Measurements from ENCODE around the gene SEMA6D.

The SEMA6D gene

DNA sequence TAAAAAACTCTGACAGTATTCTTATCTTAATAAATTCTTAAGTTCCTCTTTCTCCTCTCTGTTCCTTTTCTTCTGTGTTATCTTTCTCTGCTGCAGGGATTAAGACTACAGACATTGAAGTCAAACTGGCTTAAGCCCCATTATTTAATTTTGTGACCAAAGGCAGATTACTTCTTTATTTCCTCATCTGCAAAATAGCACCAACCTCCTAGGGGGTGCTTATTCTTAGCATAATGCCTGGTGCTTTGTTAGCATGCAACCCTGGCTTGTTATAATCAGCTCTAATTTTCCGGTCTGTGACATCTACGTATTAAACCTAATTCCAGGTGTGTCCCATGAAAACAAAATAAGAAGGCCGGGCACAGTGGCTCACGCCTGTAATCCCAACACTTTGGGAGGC is 23.8 kb downstream of the SEMA6D start:
- DNase-seq (ENCODE audit: insufficient read length, low spot score) (no peak), FAIRE-seq (no peak)
- TF ChIP-seq TAF1 (IDR thresholded peaks at IDR 0.05; ENCODE audit: low read depth, low read length) = no peak
- TF ChIP-seq POLR2A (IDR thresholded peaks at IDR 0.05; ENCODE audit: low read depth, low read length) = no peak
- TF ChIP-seq PAX5 (IDR thresholded peaks at IDR 0.05; ENCODE audit: insufficient read depth, low read length, severe bottlenecking) = no peak
- no peak for TF ChIP-seq POLR2AphosphoS5 (IDR thresholded peaks at IDR 0.05; ENCODE audit: low read depth, low read length)
- TF ChIP-seq POU2F2 (IDR thresholded peaks at IDR 0.05; ENCODE audit: low read depth, low read length) = no peak
- TF ChIP-seq SPI1 (IDR thresholded peaks at IDR 0.05; ENCODE audit: low read depth, low read length) = no peak

DNA sequence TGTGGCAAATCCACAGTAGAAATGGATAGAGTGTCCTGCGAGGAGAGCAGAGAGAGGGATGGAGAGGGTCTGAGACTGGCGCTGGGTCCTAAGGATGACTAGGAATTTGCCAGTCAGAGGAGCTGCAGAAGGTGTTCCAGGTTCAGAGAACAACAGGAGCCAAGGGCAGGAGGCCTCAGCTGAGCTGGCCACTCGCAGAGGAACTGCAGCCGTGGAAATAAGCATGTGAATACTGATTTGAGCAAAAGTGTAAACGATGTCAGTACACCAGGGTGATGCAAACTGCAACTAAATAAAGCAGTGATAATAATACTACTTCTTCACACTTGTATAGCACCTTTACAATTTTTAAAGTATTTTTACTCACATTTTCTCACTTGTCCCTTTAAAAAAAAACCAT is 24.6 kb downstream of the SEMA6D start:
- TF ChIP-seq POLR2AphosphoS5 (IDR thresholded peaks at IDR 0.05; ENCODE audit: low read depth, low read length) (no peak), POLR2A (IDR thresholded peaks at IDR 0.05; ENCODE audit: low read depth, low read length) (no peak), PAX5 (IDR thresholded peaks at IDR 0.05; ENCODE audit: insufficient read depth, low read length, severe bottlenecking) (no peak), SPI1 (IDR thresholded peaks at IDR 0.05; ENCODE audit: low read depth, low read length) (no peak), POU2F2 (IDR thresholded peaks at IDR 0.05; ENCODE audit: low read depth, low read length) (no peak), TAF1 (IDR thresholded peaks at IDR 0.05; ENCODE audit: low read depth, low read length) (no peak)
- no peak for DNase-seq (ENCODE audit: insufficient read length, low spot score)
- no peak for FAIRE-seq

DNA sequence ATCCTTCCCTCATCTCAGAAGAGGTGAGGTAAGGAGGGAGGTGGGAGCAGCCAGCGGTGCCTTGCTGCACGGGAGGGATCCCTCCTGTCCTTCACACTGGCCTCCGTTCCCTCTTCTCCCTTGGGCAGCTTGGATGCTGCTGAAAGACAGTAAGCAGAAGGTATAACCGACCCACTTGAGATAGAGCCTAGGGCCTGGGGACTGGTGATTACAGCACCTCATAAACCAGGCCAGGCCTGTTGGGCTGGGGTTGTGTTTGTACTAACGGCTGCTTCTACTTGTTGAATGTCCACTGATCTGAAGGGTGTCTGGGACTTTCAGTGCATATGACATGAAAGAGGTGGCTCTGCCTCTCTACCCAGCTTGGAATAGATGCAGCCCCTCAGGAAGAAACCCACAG is 25.0 kb downstream of the SEMA6D start:
- no peak for TF ChIP-seq SPI1 (IDR thresholded peaks at IDR 0.05; ENCODE audit: low read depth, low read length)
- no peak for TF ChIP-seq TAF1 (IDR thresholded peaks at IDR 0.05; ENCODE audit: low read depth, low read length)
- TF ChIP-seq PAX5 (IDR thresholded peaks at IDR 0.05; ENCODE audit: insufficient read depth, low read length, severe bottlenecking) = no peak
- TF ChIP-seq POU2F2 (IDR thresholded peaks at IDR 0.05; ENCODE audit: low read depth, low read length) = no peak
- no peak for TF ChIP-seq POLR2AphosphoS5 (IDR thresholded peaks at IDR 0.05; ENCODE audit: low read depth, low read length)
- TF ChIP-seq POLR2A (IDR thresholded peaks at IDR 0.05; ENCODE audit: low read depth, low read length) = no peak
- FAIRE-seq = no peak
- no peak for DNase-seq (ENCODE audit: insufficient read length, low spot score)

DNA sequence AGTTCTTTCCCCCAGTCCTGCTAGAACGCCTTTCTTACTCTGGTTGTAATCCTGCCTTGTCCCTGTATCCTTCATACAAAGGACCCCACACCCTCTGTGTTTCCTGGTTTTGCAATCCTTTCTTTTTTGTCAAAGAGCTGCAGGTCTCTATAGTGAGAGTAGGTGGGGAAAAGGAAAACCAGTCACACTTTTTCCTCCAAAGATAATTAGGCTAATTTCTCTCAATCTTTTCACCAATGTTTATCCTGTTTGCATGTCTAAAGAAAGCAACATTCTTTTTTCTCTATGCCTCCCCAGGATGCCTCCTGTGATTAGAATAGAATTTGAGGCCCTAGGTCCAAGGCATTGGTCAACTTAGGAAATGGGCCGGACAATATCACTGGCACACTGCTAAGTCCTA is 25.4 kb downstream of the SEMA6D start:
- DNase-seq (ENCODE audit: insufficient read length, low spot score) = no peak
- FAIRE-seq = no peak
- TF ChIP-seq TAF1 (IDR thresholded peaks at IDR 0.05; ENCODE audit: low read depth, low read length) (no peak), POU2F2 (IDR thresholded peaks at IDR 0.05; ENCODE audit: low read depth, low read length) (no peak), PAX5 (IDR thresholded peaks at IDR 0.05; ENCODE audit: insufficient read depth, low read length, severe bottlenecking) (no peak), POLR2AphosphoS5 (IDR thresholded peaks at IDR 0.05; ENCODE audit: low read depth, low read length) (no peak), SPI1 (IDR thresholded peaks at IDR 0.05; ENCODE audit: low read depth, low read length) (no peak), POLR2A (IDR thresholded peaks at IDR 0.05; ENCODE audit: low read depth, low read length) (no peak)

DNA sequence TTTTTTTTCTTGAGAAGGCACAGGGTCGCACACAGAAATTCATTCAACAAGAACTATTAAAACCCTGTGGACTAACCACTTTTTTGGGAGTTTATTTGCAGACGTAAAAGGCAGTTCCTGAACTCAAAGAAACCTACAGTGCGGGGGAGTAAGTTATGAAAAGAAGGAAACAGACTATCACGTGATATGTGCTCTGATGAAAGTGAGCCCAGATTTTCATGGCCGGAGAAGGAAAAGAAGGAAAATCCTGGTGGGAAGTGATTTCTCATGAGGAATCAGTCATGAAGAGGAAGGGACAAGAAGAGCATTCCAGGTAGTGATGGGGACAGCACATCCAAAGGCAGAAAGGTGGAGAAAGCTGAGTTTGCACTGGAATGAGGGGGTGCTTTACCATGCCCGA is 26.1 kb downstream of the SEMA6D start:
- TF ChIP-seq POLR2A (IDR thresholded peaks at IDR 0.05; ENCODE audit: low read depth, low read length) = no peak
- TF ChIP-seq PAX5 (IDR thresholded peaks at IDR 0.05; ENCODE audit: insufficient read depth, low read length, severe bottlenecking) = no peak
- no peak for TF ChIP-seq POLR2AphosphoS5 (IDR thresholded peaks at IDR 0.05; ENCODE audit: low read depth, low read length)
- no peak for TF ChIP-seq SPI1 (IDR thresholded peaks at IDR 0.05; ENCODE audit: low read depth, low read length)
- no peak for TF ChIP-seq TAF1 (IDR thresholded peaks at IDR 0.05; ENCODE audit: low read depth, low read length)
- TF ChIP-seq POU2F2 (IDR thresholded peaks at IDR 0.05; ENCODE audit: low read depth, low read length) = no peak
- no peak for FAIRE-seq
- DNase-seq (ENCODE audit: insufficient read length, low spot score) = no peak

DNA sequence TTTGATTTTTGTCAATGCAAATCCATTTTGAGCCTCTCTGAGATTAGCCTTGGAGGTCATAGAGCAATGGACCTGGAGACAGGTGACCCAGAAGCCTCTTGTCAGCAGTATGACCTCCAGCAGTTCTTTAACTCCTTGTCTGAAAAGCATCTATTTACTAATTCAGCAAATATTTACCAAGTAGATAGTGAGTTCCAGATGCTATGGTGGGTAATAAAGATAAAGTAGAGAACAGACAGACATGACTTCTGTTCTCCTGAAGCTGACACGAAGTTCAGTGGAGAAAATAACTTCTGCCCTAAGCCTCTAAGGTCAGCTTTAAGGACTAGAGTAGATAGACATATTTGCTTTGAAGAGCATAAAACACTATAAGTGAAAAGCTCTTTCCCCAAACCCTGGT is 26.6 kb downstream of the SEMA6D start:
- FAIRE-seq = no peak
- no peak for TF ChIP-seq POU2F2 (IDR thresholded peaks at IDR 0.05; ENCODE audit: low read depth, low read length)
- TF ChIP-seq POLR2AphosphoS5 (IDR thresholded peaks at IDR 0.05; ENCODE audit: low read depth, low read length) = no peak
- TF ChIP-seq TAF1 (IDR thresholded peaks at IDR 0.05; ENCODE audit: low read depth, low read length) = no peak
- TF ChIP-seq SPI1 (IDR thresholded peaks at IDR 0.05; ENCODE audit: low read depth, low read length) = no peak
- TF ChIP-seq PAX5 (IDR thresholded peaks at IDR 0.05; ENCODE audit: insufficient read depth, low read length, severe bottlenecking) = no peak
- no peak for TF ChIP-seq POLR2A (IDR thresholded peaks at IDR 0.05; ENCODE audit: low read depth, low read length)
- DNase-seq (ENCODE audit: insufficient read length, low spot score) = no peak

DNA sequence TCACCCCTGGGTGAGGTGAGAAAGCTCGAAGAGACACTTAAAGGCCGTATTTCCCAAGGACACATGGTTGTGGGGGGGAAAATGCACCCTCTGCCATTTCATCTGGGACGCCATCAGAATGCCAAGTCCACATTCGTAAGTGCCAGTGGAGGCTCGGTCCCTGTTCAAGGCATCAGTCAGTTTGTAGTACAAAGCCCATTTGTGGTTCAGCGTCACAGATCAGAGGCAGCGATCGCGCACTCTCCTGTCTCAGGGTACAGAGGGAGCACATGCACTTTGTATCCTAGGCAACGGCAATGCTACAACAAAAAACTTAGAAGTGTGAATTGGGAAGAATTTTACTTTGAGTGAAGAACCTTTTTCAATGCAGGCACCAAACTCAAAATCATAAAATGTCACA is 27.2 kb downstream of the SEMA6D start:
- no peak for TF ChIP-seq POLR2AphosphoS5 (IDR thresholded peaks at IDR 0.05; ENCODE audit: low read depth, low read length)
- no peak for TF ChIP-seq PAX5 (IDR thresholded peaks at IDR 0.05; ENCODE audit: insufficient read depth, low read length, severe bottlenecking)
- no peak for TF ChIP-seq POU2F2 (IDR thresholded peaks at IDR 0.05; ENCODE audit: low read depth, low read length)
- no peak for TF ChIP-seq SPI1 (IDR thresholded peaks at IDR 0.05; ENCODE audit: low read depth, low read length)
- TF ChIP-seq POLR2A (IDR thresholded peaks at IDR 0.05; ENCODE audit: low read depth, low read length) = no peak
- no peak for TF ChIP-seq TAF1 (IDR thresholded peaks at IDR 0.05; ENCODE audit: low read depth, low read length)
- no peak for DNase-seq (ENCODE audit: insufficient read length, low spot score)
- FAIRE-seq = no peak

DNA sequence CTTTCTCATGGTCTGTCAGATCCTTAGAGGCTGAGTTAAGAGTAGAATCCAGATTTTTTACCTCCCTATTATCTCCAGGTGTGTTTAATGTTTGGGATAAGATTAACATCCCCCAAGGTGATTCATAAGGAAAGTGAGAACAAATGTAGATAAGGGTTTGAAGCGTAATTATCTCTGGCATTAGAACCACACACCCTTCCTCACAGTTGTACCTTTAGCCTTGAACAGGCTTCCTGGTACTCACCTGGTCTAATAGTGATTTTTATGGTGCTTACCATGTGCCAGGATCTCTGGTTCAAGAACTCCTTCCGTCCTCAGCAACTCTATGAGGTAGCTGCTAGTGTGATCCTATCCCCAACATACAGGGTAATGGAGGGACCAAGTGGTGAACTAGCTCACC is 27.7 kb downstream of the SEMA6D start:
- DNase-seq (ENCODE audit: insufficient read length, low spot score) (no peak), FAIRE-seq (no peak)
- TF ChIP-seq SPI1 (IDR thresholded peaks at IDR 0.05; ENCODE audit: low read depth, low read length) = no peak
- TF ChIP-seq POU2F2 (IDR thresholded peaks at IDR 0.05; ENCODE audit: low read depth, low read length) = no peak
- TF ChIP-seq TAF1 (IDR thresholded peaks at IDR 0.05; ENCODE audit: low read depth, low read length) = no peak
- no peak for TF ChIP-seq PAX5 (IDR thresholded peaks at IDR 0.05; ENCODE audit: insufficient read depth, low read length, severe bottlenecking)
- no peak for TF ChIP-seq POLR2A (IDR thresholded peaks at IDR 0.05; ENCODE audit: low read depth, low read length)
- no peak for TF ChIP-seq POLR2AphosphoS5 (IDR thresholded peaks at IDR 0.05; ENCODE audit: low read depth, low read length)

DNA sequence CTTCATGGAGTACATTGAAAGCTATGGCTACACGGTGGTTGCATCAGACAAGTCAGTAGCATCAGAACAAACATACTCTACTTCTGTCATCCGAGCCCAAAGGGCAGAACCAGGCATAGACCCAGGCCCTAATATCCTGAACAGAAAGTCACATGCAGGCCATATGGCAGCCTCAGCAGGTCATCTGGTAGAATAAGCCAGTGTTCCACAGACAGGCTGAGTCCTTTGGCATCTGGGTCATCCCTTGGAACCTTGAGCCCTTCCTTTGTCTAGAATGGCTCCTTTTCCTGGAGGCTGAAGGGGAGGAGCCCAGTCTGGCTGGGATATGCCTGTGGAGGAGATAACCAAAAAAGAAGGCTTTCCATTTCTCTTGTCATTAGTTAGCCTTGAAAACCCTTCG is 29.2 kb downstream of the SEMA6D start:
- TF ChIP-seq PAX5 (IDR thresholded peaks at IDR 0.05; ENCODE audit: insufficient read depth, low read length, severe bottlenecking) (no peak), POU2F2 (IDR thresholded peaks at IDR 0.05; ENCODE audit: low read depth, low read length) (no peak), TAF1 (IDR thresholded peaks at IDR 0.05; ENCODE audit: low read depth, low read length) (no peak), POLR2A (IDR thresholded peaks at IDR 0.05; ENCODE audit: low read depth, low read length) (no peak), POLR2AphosphoS5 (IDR thresholded peaks at IDR 0.05; ENCODE audit: low read depth, low read length) (no peak), SPI1 (IDR thresholded peaks at IDR 0.05; ENCODE audit: low read depth, low read length) (no peak)
- FAIRE-seq (no peak), DNase-seq (ENCODE audit: insufficient read length, low spot score) (no peak)

Measured in GM12891 (cell line).